ENCODE data around the gene FAHD1.

DNA sequence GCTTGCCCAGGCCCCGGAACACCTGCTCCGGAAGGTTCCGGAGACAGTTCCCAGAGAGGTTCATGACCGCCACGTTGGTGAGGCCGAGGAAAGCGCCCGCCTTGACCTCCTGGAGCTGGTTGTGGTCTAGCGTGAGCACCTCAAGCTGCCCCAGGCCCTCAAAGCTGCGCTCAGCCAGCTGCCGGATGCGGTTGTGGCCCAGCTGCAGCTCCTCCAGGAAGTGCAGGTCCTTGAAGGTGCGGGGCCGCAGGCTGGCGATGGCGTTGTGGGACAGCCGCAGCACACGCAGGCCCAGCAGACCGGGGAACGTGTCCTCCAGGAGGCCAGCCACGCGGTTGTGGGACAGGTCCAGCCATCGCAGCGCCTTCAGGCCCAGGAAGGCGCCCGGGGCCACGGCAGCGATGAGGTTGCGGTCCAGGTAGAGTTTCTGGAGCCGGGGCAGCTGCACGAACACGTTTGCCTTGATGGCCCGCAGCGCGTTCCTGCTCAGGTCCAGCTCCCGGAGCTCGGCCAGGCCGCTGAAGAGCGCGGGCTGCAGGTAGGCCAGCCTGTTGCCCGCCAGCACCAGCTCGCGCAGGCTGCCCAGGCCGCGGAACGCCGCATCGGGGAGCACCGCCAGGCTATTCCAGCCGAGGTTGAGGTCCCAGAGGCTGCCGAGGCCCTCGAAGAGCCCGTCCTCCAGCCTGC is 35.6 kb upstream of the FAHD1 start:
- TF ChIP-seq, protein P1, sequence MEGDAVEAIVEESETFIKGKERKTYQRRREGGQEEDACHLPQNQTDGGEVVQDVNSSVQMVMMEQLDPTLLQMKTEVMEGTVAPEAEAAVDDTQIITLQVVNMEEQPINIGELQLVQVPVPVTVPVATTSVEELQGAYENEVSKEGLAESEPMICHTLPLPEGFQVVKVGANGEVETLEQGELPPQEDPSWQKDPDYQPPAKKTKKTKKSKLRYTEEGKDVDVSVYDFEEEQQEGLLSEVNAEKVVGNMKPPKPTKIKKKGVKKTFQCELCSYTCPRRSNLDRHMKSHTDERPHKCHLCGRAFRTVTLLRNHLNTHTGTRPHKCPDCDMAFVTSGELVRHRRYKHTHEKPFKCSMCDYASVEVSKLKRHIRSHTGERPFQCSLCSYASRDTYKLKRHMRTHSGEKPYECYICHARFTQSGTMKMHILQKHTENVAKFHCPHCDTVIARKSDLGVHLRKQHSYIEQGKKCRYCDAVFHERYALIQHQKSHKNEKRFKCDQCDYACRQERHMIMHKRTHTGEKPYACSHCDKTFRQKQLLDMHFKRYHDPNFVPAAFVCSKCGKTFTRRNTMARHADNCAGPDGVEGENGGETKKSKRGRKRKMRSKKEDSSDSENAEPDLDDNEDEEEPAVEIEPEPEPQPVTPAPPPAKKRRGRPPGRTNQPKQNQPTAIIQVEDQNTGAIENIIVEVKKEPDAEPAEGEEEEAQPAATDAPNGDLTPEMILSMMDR (IDR thresholded peaks at IDR 0.05): no peak
- TF ChIP-seq POLR2A (IDR thresholded peaks at IDR 0.05): no peak
